ENCODE measurements around the gene IL1RL1. TPM values are rescaled to one million over a fixed set of nuclear protein-coding genes. Genes with fewer than 3 reads are reported as not detected.

Gene IL1RL1
- total RNA-seq: 2.3 and 2.4 TPM in 2 replicates

DNA sequence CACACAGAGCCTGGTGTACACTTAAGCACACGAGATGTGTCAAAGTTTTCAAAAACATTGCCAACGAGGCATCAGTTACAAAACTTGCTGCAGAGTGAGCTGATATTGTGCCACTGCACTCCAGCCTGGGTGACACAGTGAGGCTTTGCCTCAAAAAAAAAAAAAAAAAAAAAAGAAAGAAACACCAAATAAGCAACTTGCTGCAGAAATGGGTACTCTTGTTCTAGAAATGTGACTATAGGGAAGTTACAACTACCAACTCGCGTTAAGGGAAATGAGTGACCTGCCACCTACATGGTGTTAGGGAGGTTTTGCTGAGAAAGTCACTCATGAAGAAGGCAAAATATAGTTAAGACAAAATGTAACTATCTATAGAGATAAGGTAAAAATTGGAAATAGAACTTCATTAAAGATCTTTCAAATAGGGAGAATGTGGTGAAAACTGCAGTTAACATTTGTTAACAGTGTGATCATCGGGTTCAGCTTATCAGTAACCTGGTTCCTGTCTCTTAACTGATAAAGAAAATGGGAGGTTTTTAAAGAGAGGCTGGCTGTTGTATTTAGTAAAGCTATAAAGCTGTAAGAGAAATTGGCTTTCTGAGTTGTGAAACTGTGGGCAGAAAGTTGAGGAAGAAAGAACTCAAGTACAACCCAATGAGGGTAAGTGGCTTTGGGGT is at the start of gene IL1RL1:
Gene IL1RL1, plus strand, starts transcription at position 600 of the 677 bp plus-strand sequence. CDS start 26,702 bp downstream, outside the sequence.

DNA sequence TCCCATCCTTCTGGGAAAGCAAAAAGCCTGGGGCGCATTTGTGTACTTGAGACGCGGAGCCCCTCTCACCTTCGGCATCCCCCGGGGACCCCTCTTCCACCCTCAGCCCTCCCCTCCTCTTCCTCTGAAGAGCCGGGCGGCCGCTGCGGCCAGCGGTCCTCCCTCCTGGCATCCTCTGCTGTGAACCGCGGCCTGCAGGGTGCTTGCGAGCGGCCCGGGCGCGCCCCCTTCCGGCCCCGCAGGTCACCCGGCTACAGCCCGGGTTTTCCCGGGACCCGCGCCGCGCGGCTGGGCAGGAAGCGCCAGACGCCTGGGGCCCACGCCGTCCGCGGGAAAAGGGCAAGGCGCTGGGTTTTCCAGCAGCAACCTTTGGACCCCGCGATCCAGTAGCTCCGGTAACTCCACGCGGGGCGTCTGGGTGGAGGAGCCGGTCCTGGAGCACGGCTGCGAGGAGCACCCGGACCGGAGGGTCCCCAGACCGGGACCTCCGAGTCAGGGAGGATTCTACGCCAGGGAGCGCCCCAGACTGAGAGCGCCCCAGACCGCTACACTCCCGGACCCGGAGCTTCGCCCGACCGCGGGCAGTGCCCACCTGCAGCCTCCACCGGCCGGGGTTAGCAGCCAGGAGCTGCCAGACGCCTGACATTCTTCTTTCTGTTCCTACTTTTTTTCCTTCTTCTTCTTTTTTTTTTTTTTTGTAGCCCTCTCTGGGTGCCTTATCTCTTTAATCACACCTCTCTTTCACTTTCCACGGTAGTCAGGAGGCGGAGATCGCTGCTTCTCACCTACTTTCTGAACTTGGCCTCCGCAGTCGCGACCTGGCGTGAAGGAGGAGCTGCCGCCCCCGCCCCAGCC is 44.4 kb downstream of the IL1RL1 start, which contains the start of gene IL18R1:
Gene IL18R1, plus strand, starts transcription at position 271 of the 855 bp plus-strand sequence. CDS start 6,865 bp downstream, outside the sequence.

Other genes starting within 250 kb of the IL1RL1 start
- gene IL1R1, start 168.8 kb upstream of the IL1RL1 start, total RNA-seq: 499 and 506 TPM in 2 replicates
- 3.5 and 5.5 TPM in 2 replicates for gene IL1RL2, start 124.5 kb upstream of the IL1RL1 start, total RNA-seq
- gene IL18R1, start 44.2 kb downstream of the IL1RL1 start, total RNA-seq: 13.1 and 31.8 TPM in 2 replicates
- 0.34 TPM in 1 of 2 replicates, not detected in the other for gene IL18RAP, start 111.6 kb downstream of the IL1RL1 start, total RNA-seq
- not detected in 2 replicates for gene SLC9A4, start 161.7 kb downstream of the IL1RL1 start, total RNA-seq

Data from cardiac ventricle fibroblast (primary cell).